PC-3 (cell line): Measurements from ENCODE around the gene AGER. TPM values are rescaled to one million over a fixed set of nuclear protein-coding genes. Genes with fewer than 3 reads are reported as not detected.

Source experiments
- ATAC-seq: fragments of 200-7000 bp; cut with Tn5 transposase; 2 replicates; pipeline ENCODE4 v1.9.1; 2020; ENCODE audit warnings: mild to moderate bottlenecking, moderate library complexity
- BruUV-seq: library from RNA; stranded (reverse); fragments of 400-500 nt; replicated peaks from 2 replicates; lab custom pipeline; 2021; lab: Mats Ljungman, UMichigan
- CTCF ChIA-PET: fragments of 300-600 bp; sonication (Branson Sonifier 250); formaldehyde crosslinking; loops from one replicate; lab custom pipeline; 2022; ENCODE audit warnings: antibody characterized with exemption; lab: Charles Lee
- POLR2A ChIA-PET: fragments of 300-600 bp; sonication (Branson Sonifier 250); formaldehyde crosslinking; loops from one replicate; lab custom pipeline; 2022; ENCODE audit warnings: antibody characterized with exemption; ENCODE audit not compliant: unreplicated experiment; lab: Charles Lee
- DNase-seq: peaks from one replicate; pipeline ENCODE4 v3.0.0-alpha.2; 2015
- H2AFZ ChIP-seq: fragments of 300-600 bp; sonication (generic); 2 replicates; pipeline ENCODE4 v1.6.0; 2016; ENCODE audit warnings: antibody characterized with exemption, low read length
- H3F3A ChIP-seq: fragments of 300-600 bp; sonication (generic); one replicate; pipeline ENCODE4 v1.6.0; 2017; ENCODE audit warnings: antibody characterized with exemption, low read length, control low read depth, mild to moderate bottlenecking; ENCODE audit not compliant: unreplicated experiment
- H3K27ac ChIP-seq: fragments of 300-600 bp; sonication (generic); 2 replicates; pipeline ENCODE4 v1.5.1; 2016; ENCODE audit warnings: mild to moderate bottlenecking, low read length
- H3K27me3 ChIP-seq: fragments of 300-600 bp; sonication (generic); 2 replicates; pipeline ENCODE4 v1.6.1; 2016; ENCODE audit warnings: low read length, mixed read lengths
- H3K36me3 ChIP-seq: fragments of 300-600 bp; sonication (generic); 2 replicates; pipeline ENCODE4 v1.6.1; 2016; ENCODE audit warnings: low read depth, mixed run types, low read length, mixed read lengths
- H3K4me1 ChIP-seq: fragments of 300-600 bp; sonication (generic); 2 replicates; pipeline ENCODE4 v1.5.1; 2016; ENCODE audit warnings: low read length; ENCODE audit not compliant: insufficient read depth
- H3K4me2 ChIP-seq: fragments of 300-600 bp; sonication (generic); 2 replicates; pipeline ENCODE4 v1.6.0; 2016; ENCODE audit warnings: low read length
- H3K4me3 ChIP-seq: fragments of 300-600 bp; sonication (generic); 2 replicates; pipeline ENCODE4 v1.5.1; 2016; ENCODE audit warnings: mild to moderate bottlenecking, low read length, mixed read lengths
- H3K79me2 ChIP-seq: fragments of 300-600 bp; sonication (generic); 2 replicates; pipeline ENCODE4 v1.6.1; 2017; ENCODE audit warnings: low read length, mixed read lengths
- H3K9ac ChIP-seq: fragments of 300-600 bp; sonication (generic); 2 replicates; pipeline ENCODE4 v1.6.0; 2016; ENCODE audit warnings: mild to moderate bottlenecking, low read length
- H3K9me2 ChIP-seq: fragments of 300-600 bp; sonication (generic); replicated peaks from 2 replicates; pipeline ENCODE4 v1.6.1; 2016; ENCODE audit warnings: mixed run types, low read length, mixed read lengths
- H3K9me3 ChIP-seq: fragments of 300-600 bp; sonication (generic); 2 replicates; pipeline ENCODE4 v1.6.1; 2016; ENCODE audit warnings: low read length, mixed read lengths
- H4K20me1 ChIP-seq: fragments of 300-600 bp; sonication (generic); 2 replicates; pipeline ENCODE4 v1.6.1; 2016; ENCODE audit warnings: low read length, mixed read lengths
- EZH2 ChIP-seq: fragments of 300-600 bp; sonication (generic); IDR thresholded peaks from one replicate; pipeline ENCODE4 v1.6.1; 2017; ENCODE audit warnings: antibody characterized with exemption, mild to moderate bottlenecking, low read length; ENCODE audit not compliant: unreplicated experiment
- EZH2phosphoT487 ChIP-seq: fragments of 300-600 bp; sonication (generic); IDR thresholded peaks from 2 replicates; pipeline ENCODE4 v1.6.1; 2018; ENCODE audit warnings: mild to moderate bottlenecking, antibody characterized with exemption, low read length, borderline replicate concordance
- intact Hi-C: fragments of 100-400 bp; cut with micrococcal nuclease; formaldehyde crosslinking; loops from 2 replicates; pipeline ENCODE4 v1.9.0; 2023
- total RNA-seq: library from RNA; depleted of rRNA; stranded (reverse); fragments of >200 nt; gene quantifications from 2 replicates; pipeline ENCODE4 v1.2.3, GENCODE V29; 2014
- TF ChIP-seq, protein P1 (sequence below): fragments of 300-600 bp; sonication (generic); conservative IDR thresholded peaks from 2 replicates; pipeline ENCODE4 v1.5.1; 2017; ENCODE audit warnings: antibody characterized with exemption, low read depth, mild to moderate bottlenecking, low read length

AGER gene
- total RNA-seq, 1 experiment from 2014 or later, result 2.0 TPM

DNA sequence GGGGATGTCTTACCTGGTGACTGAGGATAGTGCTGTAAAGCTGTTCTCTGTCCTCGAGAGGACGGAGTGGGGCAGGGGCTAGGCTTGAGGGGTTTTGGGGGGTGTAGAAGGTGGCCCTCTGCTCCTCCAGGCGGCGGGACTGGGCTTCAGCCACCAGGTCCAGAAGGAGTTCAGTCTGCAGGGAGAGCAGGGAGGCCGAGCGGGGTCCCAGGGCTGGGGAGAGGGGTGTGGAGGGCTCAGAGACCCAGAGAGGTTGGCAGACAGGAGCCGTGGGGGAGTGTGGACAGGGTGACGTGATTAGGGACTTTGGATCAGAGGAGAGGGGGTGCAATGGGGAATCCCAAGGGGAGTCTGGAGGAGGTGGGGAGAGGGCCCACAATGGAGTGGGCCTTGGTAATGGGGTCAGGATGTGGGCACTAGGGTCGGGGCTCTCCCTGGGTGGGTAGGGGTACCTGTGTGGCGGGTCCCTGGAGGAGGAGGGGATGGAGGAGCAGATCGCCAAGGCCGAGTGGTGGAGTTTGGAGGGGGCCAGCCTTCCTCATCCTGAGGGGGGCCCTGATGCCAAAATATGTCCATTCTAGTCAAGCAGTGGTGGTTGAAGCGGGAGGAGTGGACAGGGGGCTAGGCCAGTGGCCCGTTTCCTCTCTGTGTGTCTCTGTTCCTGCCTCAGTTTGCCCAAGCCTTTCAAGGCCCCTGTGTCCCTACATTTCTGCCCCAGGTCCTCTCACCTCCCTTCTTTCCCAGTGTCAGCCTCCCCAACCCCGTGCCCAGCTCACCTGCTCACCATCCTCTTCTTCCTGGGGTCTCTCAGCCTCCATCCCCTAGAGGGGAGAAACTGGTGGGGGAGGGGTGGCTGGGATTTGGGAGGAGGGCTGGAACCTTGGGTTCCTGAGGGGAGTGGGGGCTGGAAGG lies 7.9 kb upstream of the AGER start:
- DNase-seq (no peak), ATAC-seq (no peak)
- H3K79me2 ChIP-seq, result peaks cover 18% of the 10 kb centered on the region
- TF ChIP-seq, protein P1, sequence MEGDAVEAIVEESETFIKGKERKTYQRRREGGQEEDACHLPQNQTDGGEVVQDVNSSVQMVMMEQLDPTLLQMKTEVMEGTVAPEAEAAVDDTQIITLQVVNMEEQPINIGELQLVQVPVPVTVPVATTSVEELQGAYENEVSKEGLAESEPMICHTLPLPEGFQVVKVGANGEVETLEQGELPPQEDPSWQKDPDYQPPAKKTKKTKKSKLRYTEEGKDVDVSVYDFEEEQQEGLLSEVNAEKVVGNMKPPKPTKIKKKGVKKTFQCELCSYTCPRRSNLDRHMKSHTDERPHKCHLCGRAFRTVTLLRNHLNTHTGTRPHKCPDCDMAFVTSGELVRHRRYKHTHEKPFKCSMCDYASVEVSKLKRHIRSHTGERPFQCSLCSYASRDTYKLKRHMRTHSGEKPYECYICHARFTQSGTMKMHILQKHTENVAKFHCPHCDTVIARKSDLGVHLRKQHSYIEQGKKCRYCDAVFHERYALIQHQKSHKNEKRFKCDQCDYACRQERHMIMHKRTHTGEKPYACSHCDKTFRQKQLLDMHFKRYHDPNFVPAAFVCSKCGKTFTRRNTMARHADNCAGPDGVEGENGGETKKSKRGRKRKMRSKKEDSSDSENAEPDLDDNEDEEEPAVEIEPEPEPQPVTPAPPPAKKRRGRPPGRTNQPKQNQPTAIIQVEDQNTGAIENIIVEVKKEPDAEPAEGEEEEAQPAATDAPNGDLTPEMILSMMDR, result no peak
- TF ChIP-seq EZH2 (no peak), EZH2phosphoT487 (no peak)
- peak overlapping the region; percentile 61; the same call in 1 of the 2 replicates for H3K4me2 ChIP-seq
- no peaks in the 10 kb centered on the region for H4K20me1 ChIP-seq
- H3K4me3 ChIP-seq, result no peak overlapping the region
- H3K36me3 ChIP-seq, result no peaks in the 10 kb centered on the region
- BruUV-seq, result no TSS peak
- H3K9me2 ChIP-seq, result no peaks in the 10 kb centered on the region
- H3K27me3 ChIP-seq, result no peaks in the 10 kb centered on the region
- POLR2A ChIA-PET, result no interaction called here
- no peak overlapping the region for H2AFZ ChIP-seq
- peaks cover 41% of the 10 kb centered on the region for H3K4me1 ChIP-seq
- no peak overlapping the region for H3K27ac ChIP-seq
- no peaks in the 10 kb centered on the region for H3K9me3 ChIP-seq
- intact Hi-C loops, result no loop called here
- no peaks in the 10 kb centered on the region for H3F3A ChIP-seq
- CTCF ChIA-PET, result no interaction called here
- H3K9ac ChIP-seq, result no peak overlapping the region

DNA sequence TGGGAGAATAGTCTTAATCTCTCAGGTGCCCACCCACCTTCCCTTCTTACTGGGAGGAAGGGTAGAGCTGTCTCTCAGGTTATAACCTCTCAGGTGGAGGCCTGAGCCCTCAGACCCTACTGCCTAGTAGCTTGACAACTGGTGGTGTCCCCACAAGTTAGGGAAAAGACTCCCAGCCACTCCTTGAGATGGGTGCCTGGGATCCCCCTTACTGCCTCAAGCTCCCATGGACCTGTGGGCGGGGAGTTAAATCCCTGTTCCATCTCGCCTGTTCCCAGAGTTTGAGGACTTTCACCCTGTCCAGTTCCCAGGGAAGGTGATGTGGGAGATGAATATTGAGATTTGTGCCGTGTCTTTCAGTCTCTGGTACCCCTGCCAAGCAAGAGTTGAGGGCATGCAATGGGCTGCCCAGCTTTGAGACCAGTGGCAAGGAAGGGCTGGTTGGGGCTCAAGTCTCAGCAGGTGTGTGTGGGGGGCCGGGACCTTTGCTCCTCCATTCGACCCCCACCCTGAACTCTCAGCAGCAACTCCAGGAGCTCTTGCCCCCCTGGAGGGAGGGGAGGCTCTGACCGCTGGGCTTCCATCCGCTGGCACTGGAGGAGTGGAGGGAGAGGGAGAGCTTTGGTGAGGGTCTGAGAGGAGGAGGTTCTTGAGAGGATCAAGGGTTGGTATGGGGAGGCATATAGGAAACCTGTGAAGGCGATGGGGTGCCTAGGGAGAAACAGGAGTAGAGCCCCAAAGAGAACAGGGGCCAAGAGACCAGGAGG lies 7.0 kb upstream of the AGER start:
- Histone ChIP-seq H3K4me1 (peaks cover 33% of the 10 kb centered on the region), H2AFZ (no peak overlapping the region), H3K79me2 (peaks cover 18% of the 10 kb centered on the region), H3K9me2 (no peaks in the 10 kb centered on the region), H3K4me2 (no peak overlapping the region), H3K9ac (no peak overlapping the region), H3K9me3 (no peaks in the 10 kb centered on the region), H3F3A (no peaks in the 10 kb centered on the region), H3K27ac (no peak overlapping the region), H3K36me3 (no peaks in the 10 kb centered on the region), H4K20me1 (no peaks in the 10 kb centered on the region), H3K27me3 (no peaks in the 10 kb centered on the region), H3K4me3 (no peak overlapping the region)
- POLR2A ChIA-PET, result no interaction called here
- BruUV-seq, result no TSS peak
- ATAC-seq, result no peak
- DNase-seq, result no peak
- CTCF ChIA-PET, result no interaction called here
- intact Hi-C loops, result no loop called here
- TF ChIP-seq, protein P1, result no peak
